T-helper 9 cell (primary cell): Measurements from ENCODE around the gene ABL2.
"Not testable (repeated sequence)": the region's sequence is repeated elsewhere in the genome, so short reads cannot be mapped to it uniquely, and the experiment has no call there.

Experiments
- DNase-seq: peaks from one replicate; pipeline ENCODE4 v3.0.0-alpha.2; 2020
- total RNA-seq, 2 donors: gene quantifications; one replicate each; lab custom pipeline; 2026; lab: John Stamatoyannopoulos, UW

The ABL2 gene
- 38.6 to 51.2 reads per million in 2 donors for total RNA-seq

DNA sequence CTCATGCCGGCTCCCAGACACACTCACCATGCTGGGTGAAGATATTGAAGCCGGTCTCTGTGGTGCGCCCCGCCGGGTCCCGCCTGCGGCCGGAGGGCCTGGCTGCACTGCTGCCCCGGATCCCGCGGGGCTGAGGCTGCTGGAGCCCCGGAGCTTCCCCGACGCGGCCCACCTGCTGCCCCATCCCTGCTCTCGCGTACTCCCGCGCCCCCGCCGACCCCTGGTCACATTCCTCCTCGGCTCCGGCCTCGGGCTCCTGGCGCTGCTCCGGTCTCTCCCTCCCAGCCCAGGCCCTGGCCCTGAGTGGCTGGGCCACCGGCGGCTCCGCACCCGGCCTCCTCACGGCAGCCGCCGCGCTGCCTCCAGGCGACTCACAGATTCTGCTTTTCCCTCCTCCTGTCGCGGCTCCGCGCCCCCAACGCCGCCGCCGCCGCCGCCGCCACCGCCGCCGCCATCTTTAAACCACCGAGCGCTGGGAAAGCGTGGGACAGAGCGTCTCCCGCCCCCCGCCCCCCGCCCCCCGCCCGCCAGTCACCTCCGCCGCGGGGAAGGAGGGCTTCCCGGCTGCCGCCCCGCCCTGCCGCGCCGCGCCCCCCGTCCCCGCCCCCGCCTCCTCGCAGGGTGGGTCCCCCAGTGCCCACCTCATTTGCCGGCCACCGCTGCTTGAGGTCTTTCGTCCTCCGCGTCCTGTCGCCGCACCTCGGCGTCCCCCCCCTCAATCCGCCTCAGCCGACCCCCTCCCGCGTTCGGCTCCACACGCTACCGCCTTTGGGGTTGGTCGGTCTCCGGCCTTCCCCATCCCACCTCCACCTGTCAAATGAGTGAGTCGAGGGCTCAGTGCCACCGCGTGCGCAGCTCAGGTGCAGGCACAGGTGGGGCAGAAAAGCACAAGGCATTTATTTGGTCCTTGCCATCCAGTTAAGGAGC is at the start of gene ABL2:
ABL2 (minus strand) TSS at position 464 of the 927 bp plus-strand sequence; CDS start at position 184, 280 bp downstream.
- DNase-seq, result peak; percentile 42

- no peak for DNase-seq
Observed at GRCh38 chr1:179278920-179279319, 49.4 kb upstream of the ABL2 start.

DNA sequence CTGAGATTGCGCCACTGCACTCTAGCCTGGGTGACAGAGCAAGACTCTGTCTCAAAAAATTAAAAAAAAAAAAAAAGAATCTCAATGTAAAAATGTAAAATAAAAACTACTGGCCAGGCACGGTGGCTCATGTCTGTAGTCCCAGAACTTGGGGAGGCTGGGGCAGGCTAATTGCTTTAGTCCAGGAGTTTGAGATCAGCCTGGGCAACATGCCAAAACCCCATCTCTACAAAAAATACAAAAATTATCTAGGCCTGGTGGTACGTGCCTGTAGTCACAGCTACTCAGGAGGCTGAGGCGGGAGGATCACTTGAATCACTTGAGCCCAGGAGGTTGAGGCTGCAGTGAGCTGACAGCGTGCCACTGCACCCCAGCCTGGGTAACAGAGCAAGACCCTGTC is 44.9 kb upstream of the ABL2 start:
- DNase-seq, result not testable (repeated sequence)

GRCh38 chr1:179269071-179269470 is 39.6 kb upstream of the ABL2 start:
- no peak for DNase-seq

- DNase-seq, result no peak
Observed at GRCh38 chr1:179264507-179264906, 35.0 kb upstream of the ABL2 start.

GRCh38 chr1:179263121-179263520 is 33.6 kb upstream of the ABL2 start:
- DNase-seq, result no peak

GRCh38 chr1:179262183-179262582 is 32.7 kb upstream of the ABL2 start:
- no peak for DNase-seq

DNA sequence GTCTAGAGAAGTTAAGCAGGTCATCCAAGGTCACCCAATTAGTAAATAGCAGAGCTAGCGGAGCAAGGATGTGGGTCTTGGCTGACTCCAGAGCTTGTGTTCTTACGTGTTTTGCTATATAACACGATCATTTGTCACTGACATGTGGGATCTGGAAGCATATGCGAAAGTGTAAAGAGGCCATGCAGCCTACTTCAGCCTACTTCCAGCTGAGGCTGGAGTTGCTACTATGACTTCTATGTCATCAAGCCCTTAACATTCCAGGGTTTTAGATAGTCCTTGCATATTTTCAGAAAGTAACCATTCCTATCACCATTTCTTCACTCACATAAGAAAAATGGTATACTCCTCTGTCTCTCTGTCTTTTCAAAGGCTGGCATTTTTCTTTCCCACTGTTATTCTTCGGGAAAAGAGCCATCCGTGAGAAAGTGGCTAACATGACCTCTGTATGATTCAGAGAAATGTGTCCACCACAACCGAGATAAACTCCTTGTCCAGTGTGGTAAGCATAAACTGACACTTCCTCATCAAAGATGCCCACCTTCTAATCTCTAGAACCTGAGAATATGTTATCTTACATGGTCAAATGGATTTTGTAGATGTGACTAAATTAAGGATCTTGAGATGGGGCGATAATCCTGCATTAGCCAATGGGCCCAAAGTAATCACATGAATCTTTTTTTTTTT is 24.0 kb upstream of the ABL2 start:
- DNase-seq, result no peak

GRCh38 chr1:179252606-179253005 is 23.1 kb upstream of the ABL2 start:
- no peak for DNase-seq

GRCh38 chr1:179251675-179252074 is 22.2 kb upstream of the ABL2 start:
- DNase-seq, result no peak

DNA sequence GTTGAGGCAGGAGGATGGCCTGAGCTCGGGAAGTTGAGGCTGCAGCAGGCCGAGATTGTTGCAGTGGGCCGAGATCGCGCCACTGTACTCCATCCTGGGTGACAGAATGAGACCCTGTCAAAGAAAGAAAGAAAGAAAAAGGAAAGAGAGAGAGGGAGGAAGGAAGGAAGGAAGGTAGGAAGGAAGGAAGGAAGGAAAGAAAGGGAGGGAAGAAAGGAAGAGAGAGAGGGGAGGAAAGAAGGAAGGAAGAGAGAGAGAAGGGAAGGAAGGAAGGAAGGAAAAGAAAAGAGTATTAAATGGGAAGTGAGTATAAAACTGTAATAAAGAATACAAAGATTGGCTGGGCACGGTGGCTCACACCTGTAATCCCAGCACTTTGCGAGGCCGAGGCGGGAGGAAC is 18.4 kb upstream of the ABL2 start:
- no peak for DNase-seq

GRCh38 chr1:179245426-179245825 is 15.9 kb upstream of the ABL2 start:
- not testable (repeated sequence) for DNase-seq

GRCh38 chr1:179241530-179242097 is 12.1 kb upstream of the ABL2 start:
- DNase-seq, result no peak

GRCh38 chr1:179237222-179237621 is 7.7 kb upstream of the ABL2 start:
- no peak for DNase-seq

DNA sequence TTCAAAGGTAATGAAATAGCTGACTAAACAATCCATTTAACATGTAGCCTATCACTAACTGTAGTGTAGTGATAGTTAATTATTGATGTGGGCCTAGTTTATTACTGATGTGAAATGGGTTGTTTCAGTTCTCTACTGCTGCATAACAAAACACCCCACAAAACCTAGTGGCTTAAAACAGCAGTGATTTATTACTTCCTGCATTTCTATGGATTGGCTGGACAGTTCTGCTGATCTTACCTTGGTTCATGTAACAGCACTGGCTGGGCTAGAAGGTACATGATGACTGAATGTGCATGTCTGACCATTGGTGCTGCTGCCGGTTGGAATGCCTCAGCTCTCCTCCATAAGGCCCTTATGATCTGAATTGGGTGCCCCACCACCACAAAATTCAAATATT is 5.4 kb upstream of the ABL2 start:
- no peak for DNase-seq

DNA sequence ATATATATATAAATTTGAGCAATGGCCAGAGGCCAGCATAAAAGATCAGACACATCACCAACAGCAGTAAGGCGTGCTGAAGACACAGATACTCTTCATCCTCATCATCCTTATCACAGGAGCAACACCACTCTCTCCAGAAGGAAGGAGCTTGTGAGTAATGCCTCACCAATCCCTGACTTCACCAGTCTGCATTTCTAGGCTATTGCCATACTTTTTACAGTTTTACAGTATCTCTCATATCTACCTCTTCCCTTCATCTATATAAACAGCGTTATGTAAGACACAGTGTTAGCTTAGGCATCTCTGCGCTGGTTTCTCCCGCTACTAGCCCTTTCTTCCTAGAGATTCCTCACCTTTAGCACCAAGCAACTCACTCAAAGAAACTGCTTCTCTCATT is 2.4 kb upstream of the ABL2 start:
- no peak for DNase-seq

DNA sequence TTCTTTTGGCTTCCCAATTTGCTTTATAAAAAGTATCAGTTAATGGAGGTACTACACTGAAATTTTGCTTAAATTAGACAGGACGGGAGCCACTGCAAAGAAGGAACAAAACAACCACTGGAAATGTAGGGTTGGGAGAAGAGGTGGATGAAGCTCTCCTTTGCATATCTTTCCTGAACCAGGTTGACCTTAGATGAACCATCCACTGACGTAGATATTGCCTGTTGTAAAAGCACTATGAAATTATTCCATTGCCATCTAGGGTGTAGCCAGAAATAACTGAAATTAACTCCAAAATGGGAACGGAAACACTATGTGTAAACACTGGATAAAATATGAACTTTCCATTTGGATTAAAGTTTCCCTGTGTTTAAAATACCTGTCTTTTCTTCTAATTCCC is 1.2 kb upstream of the ABL2 start:
- DNase-seq, result no peak

DNA sequence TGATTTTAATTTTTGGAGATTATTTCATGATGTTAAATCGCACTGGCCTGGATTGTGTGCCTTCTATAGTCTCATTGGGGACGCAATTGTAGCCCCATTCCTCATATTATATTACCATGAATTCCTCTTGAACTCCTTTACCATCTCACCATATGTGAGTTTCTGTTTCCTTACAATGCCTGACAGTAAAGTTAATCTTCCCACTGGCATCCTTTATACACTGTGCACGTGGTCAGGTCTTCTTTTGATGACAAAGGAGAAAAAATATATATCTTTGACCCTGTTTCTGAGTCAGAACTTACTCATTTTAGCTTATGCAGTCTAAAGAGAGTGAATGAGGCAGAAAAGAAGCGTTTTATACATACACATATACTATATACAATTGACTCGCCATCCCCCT is 774 bp upstream of the ABL2 start:
- DNase-seq, result no peak

DNA sequence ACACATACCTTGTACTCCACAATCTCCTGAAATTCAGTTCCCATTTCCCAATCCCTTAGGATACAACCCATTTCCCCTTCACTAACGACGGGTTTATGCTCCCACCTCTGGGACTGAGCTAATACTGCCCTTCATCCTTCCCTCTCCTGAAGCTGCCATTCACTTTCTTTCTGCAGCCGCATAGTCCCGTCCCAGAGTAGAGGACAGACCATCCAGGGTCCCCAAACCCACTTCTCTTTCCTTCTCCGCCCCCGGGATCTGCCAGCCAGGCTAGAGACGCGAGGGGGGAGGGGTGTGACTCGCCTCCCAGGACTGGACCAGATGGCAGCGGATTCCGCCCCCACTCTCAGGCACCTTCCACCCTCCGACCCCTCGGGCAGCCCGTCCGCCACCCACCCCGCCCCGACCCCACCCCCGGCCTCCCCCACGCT is 679 bp downstream of the ABL2 start:
- peak; percentile 5 for DNase-seq

DNA sequence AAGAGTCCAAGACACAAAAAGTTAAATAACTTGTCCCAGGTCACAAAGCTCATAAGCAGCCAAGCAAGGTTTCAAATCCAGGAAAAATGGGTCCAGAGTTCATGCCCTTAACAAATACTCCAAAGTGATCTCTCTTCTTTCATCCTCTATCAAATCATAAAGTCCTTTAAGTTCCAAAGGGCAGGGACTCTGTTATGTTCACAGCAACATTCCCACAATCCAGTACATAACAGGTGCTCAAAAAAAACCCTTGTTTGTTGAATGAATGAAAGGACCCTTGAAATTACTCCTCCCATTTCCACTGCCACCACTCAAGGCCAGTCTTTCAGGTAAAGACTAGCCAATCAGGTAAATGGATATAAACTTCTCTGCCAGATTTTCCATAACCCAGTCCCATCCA is 2.7 kb downstream of the ABL2 start:
- no peak for DNase-seq

GRCh38 chr1:179224466-179224865 is 5.0 kb downstream of the ABL2 start:
- DNase-seq, result not testable (repeated sequence)

GRCh38 chr1:179221121-179221520 is 8.4 kb downstream of the ABL2 start:
- DNase-seq, result not testable (repeated sequence)

DNA sequence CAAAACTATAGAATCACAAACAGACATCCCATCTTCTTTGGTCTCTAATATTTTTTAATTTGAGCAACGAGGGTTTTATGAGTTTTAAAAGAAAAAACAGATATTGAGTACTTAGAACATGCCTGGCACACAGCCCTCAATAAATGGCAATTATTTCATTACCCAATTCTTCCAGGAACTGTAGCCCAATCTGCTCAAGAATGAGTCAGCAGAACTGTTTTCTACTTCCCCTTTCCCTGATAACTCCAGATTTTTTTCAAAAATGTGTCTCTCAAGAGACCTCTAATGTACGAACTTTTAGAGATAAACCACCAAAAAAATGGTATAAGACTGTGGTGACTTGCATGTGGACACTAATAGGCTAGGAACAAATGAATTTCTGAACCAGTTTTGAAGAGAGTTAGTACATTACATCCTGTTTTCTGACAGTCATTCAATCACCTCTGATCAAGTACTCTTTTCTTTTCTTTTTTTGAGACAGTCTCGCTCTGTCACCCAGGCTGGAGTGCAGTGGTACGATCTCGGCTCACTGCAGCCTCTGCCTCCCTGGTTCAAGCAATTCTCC is 11.5 kb downstream of the ABL2 start:
- no peak for DNase-seq
